CD4-positive, CD25-positive, alpha-beta regulatory T cell (primary cell): ENCODE data around the gene ZSWIM7. TPM values are rescaled to one million over a fixed set of nuclear protein-coding genes. Genes with fewer than 3 reads are reported as not detected.

Experiments used
- ATAC-seq, 2 donors: fragments of 150-1000 bp; cut with Tn5 transposase; one replicate each; pipeline ENCODE4 v1.10.0; 2021; ENCODE audit warnings: low read depth in 2 of 2, moderate number of reproducible peaks in 2 of 2, moderate library complexity in 1 of 2
- DNase-seq, 3 donors: peaks; one replicate each; pipeline versions ENCODE4 v3.0.0 to v3.0.0-alpha.2; 2012 to 2022; ENCODE audit warnings: mixed read lengths in 1 of 3
- H3K27ac ChIP-seq: one replicate; pipeline ENCODE4 v1.7.0; 2013; ENCODE audit warnings: mild to moderate bottlenecking, low read length; ENCODE audit not compliant: insufficient read depth, poor library complexity, severe bottlenecking
- H3K27me3 ChIP-seq: one replicate; pipeline ENCODE4 v1.7.0; 2013; ENCODE audit warnings: low read length; ENCODE audit not compliant: control insufficient read depth, insufficient read depth
- H3K36me3 ChIP-seq: one replicate; pipeline ENCODE4 v1.7.0; 2013; ENCODE audit warnings: mild to moderate bottlenecking, low read length, moderate library complexity; ENCODE audit not compliant: control insufficient read depth, insufficient read depth
- H3K4me1 ChIP-seq: 2 replicates; pipeline ENCODE4 v1.7.0; 2013; ENCODE audit warnings: mild to moderate bottlenecking, low read length; ENCODE audit not compliant: insufficient read depth, control insufficient read depth, poor library complexity, severe bottlenecking
- H3K4me3 ChIP-seq: one replicate; pipeline ENCODE4 v1.7.0; 2013; ENCODE audit warnings: low read depth, mild to moderate bottlenecking, low read length, moderate library complexity
- H3K9me3 ChIP-seq, 2 experiments: 1 replicate in 1 of 2; 2 replicates in 1 of 2; pipeline ENCODE4 v1.7.0; 2013; ENCODE audit warnings: low read length in 2 of 2, mild to moderate bottlenecking in 1 of 2, moderate library complexity in 1 of 2; ENCODE audit not compliant: control insufficient read depth in 2 of 2
- H3K27ac Mint-ChIP-seq, 3 donors: one replicate each; pipeline ENCODE4 v1.8.0; 2020 to 2022; ENCODE audit warnings: mild to moderate bottlenecking in 3 of 3, mixed read lengths in 3 of 3, moderate library complexity in 2 of 3
- H3K27me3 Mint-ChIP-seq: one replicate; pipeline ENCODE4 v1.8.0; 2022; ENCODE audit warnings: mild to moderate bottlenecking, mixed read lengths
- H3K36me3 Mint-ChIP-seq: one replicate; pipeline ENCODE4 v1.8.0; 2020; ENCODE audit warnings: mixed read lengths
- H3K4me1 Mint-ChIP-seq, 4 donors: one replicate each; pipeline ENCODE4 v1.8.0; 2020 to 2022; ENCODE audit warnings: mixed read lengths in 4 of 4, mild to moderate bottlenecking in 1 of 4
- H3K4me3 Mint-ChIP-seq, 4 donors: one replicate each; pipeline ENCODE4 v1.8.0; 2020 to 2022; ENCODE audit warnings: mild to moderate bottlenecking in 4 of 4, mixed read lengths in 4 of 4, moderate library complexity in 3 of 4
- H3K9me3 Mint-ChIP-seq, 7 donors: one replicate each; pipeline ENCODE4 v1.8.0; 2020 to 2022; ENCODE audit warnings: mixed read lengths in 7 of 7, mild to moderate bottlenecking in 3 of 7, moderate library complexity in 2 of 7
- polyA plus RNA-seq, 4 donors: library from polyadenylated mRNA; unstranded; fragments of 300-500 nt; fragmentation: Illumina TruSeq; gene quantifications; one replicate each; pipeline ENCODE4 v1.2.3, GENCODE V29; 2021
- total RNA-seq: library from RNA; stranded (reverse); gene quantifications from one replicate; pipeline ENCODE4 v1.2.3, GENCODE V29; 2022

ZSWIM7 gene
- total and polyA plus RNA-seq, 5 donors from 2014 or later, result 11.6 to 55.2 (median 48.6) TPM

DNA sequence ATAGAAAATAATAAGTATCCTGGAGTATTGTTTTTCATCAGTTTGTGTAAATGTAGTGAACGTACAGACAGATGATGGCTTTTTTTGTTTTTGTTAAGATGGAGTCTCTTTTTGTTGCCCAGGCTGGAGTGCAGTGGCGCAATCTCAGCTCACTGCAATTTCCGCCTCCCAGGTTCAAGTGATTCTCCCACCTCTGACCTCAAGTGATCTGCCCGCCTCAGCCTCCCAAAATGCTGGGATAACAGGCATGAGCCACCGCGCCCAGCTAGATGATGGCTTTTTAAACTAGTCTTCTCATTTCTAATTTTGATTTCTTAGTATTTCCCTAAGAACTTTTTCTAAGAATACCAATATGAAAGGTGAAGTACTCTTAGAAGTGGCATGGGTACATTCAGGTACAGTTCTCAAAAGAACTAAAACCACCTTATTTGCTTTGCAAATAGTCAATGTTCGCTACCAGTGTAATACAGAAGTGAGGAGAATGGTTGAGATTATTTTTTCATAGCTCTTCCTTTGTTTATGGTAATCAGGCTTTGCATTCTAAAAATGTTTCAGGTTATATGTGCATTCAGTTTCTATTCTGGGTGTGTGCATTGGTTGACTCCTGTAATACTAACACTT is 34.3 kb upstream of the ZSWIM7 start:
- Mint-ChIP-seq H3K4me1 (peaks cover 10 to 18% (median 14%) of the 10 kb centered on the region in 4 donors), H3K9me3 (no peaks in the 10 kb centered on the region), H3K27me3 (no peaks in the 10 kb centered on the region), H3K27ac (peak overlapping the region in 1 of 3 donors; percentile 13), H3K4me3 (peak overlapping the region in 1 of 4 donors; percentile 24), H3K36me3 (peaks cover 69% of the 10 kb centered on the region)
- Histone ChIP-seq H3K9me3 (no peaks in the 10 kb centered on the region), H3K27me3 (no peaks in the 10 kb centered on the region), H3K36me3 (peaks cover 98% of the 10 kb centered on the region), H3K4me1 (no peaks in the 10 kb centered on the region), H3K4me3 (no peak overlapping the region), H3K27ac (no peak overlapping the region)
- DNase-seq, result peak in 1 of 3 donors; percentile 11
- no peak for ATAC-seq

DNA sequence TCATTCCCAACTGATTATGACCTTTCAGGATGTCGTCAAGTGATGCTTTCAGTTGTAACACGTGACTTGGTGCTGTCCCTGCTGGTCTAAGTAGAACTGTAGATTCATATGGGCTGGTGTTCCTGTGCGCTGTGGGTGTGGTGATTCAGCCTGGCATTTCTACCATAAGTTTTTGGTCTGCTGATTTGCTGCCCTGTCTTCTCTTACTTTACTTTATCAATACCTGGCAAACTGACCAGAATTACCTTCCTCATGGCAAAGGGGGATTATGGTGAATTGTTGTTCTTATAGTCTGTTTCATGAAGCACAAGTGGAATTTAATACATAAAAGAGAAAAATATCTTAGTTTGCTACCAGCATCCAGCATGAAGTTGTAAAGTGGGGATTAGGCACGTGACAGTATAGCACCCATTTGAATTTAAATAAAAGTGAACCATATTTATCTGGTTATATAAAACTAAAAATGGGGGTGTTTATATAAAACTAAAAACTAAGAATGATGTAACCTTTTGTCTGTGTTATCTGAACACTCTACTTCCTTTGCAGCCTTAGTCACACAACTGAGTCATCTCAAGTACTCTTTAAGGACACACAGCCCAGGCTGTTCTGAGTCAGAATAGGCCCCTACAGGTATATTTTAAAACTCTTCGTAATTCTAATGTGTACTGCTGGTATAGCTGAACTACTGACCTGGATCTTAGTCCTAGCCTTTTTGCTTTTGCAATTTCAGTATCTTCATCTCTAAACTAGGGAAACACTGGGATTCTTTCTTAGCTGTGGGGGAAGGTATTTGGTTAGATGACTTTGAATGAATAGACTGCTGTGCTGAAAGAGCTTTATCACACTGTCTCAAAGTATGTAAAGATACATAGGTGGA is 28.4 kb upstream of the ZSWIM7 start:
- Mint-ChIP-seq H3K36me3 (peaks cover 75% of the 10 kb centered on the region), H3K4me3 (peak overlapping the region in 1 of 4 donors; percentile 25), H3K27me3 (no peaks in the 10 kb centered on the region), H3K27ac (peak overlapping the region; percentile 87 to 97 (median 90)), H3K9me3 (no peaks in the 10 kb centered on the region), H3K4me1 (peaks cover 18 to 31% (median 26%) of the 10 kb centered on the region in 4 donors)
- Histone ChIP-seq H3K9me3 (no peaks in the 10 kb centered on the region), H3K36me3 (peaks cover 83% of the 10 kb centered on the region), H3K4me3 (no peak overlapping the region), H3K27me3 (no peaks in the 10 kb centered on the region), H3K4me1 (peaks cover 9% of the 10 kb centered on the region), H3K27ac (peak overlapping the region; percentile 81)
- ATAC-seq (peak; percentile 99), DNase-seq (peak; percentile 7 to 82 (median 41))

DNA sequence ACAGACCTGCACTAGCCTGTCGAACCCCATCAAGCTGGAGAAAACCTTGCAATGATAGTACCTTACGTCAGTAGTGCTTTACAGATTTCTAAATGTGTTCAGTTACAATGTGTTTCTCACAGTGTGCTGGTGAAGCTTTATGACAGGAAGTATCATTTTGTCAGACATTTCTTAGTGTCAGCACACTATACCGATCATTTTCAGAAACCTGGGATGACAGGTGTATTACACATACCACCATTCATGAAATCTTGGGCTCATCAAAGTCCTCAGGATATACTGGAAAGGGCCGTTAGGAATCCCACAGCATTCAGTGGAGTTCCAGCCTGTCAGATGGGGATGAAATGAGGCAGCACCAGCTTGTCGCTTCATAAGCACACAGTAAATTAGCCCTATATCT is 27.4 kb upstream of the ZSWIM7 start:
- Mint-ChIP-seq H3K36me3 (peaks cover 67% of the 10 kb centered on the region), H3K9me3 (no peaks in the 10 kb centered on the region), H3K27ac (peak overlapping the region; percentile 87 to 97 (median 90)), H3K4me1 (peaks cover 18 to 36% (median 30%) of the 10 kb centered on the region in 4 donors), H3K4me3 (no peak overlapping the region), H3K27me3 (no peaks in the 10 kb centered on the region)
- ATAC-seq (no peak), DNase-seq (no peak)
- H3K4me1 ChIP-seq, result peaks cover 9% of the 10 kb centered on the region
- peaks cover 78% of the 10 kb centered on the region for H3K36me3 ChIP-seq
- H3K27me3 ChIP-seq, result no peaks in the 10 kb centered on the region
- H3K4me3 ChIP-seq, result no peak overlapping the region
- peak overlapping the region; percentile 81 for H3K27ac ChIP-seq
- H3K9me3 ChIP-seq, result no peaks in the 10 kb centered on the region

DNA sequence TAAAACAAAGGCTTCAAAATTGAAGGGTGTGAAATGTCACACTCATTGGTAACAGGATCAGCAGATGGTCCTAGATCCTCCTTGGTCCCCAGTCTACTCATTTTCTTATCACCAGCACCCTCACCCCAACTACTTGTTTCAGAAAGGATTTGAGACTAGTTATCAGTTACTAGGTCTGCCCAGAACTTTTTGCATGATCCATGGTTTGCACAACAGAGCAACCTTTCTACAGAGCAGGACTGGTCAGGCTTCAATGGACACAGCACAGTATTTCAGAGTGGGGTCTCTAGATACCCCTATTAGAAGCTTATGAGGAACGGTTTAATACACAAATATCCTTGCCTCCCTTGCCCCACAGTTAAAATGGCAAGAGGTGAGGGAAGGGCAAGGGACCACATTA is 25.7 kb upstream of the ZSWIM7 start:
- ATAC-seq (no peak), DNase-seq (no peak)
- Mint-ChIP-seq H3K9me3 (no peaks in the 10 kb centered on the region), H3K4me3 (no peak overlapping the region), H3K36me3 (peaks cover 65% of the 10 kb centered on the region), H3K27ac (peak overlapping the region in 1 of 3 donors; percentile 87), H3K4me1 (peaks cover 26 to 39% (median 35%) of the 10 kb centered on the region in 4 donors), H3K27me3 (no peaks in the 10 kb centered on the region)
- Histone ChIP-seq H3K36me3 (peaks cover 69% of the 10 kb centered on the region), H3K9me3 (no peaks in the 10 kb centered on the region), H3K4me3 (no peak overlapping the region), H3K27ac (no peak overlapping the region), H3K4me1 (peaks cover 9% of the 10 kb centered on the region), H3K27me3 (no peaks in the 10 kb centered on the region)

DNA sequence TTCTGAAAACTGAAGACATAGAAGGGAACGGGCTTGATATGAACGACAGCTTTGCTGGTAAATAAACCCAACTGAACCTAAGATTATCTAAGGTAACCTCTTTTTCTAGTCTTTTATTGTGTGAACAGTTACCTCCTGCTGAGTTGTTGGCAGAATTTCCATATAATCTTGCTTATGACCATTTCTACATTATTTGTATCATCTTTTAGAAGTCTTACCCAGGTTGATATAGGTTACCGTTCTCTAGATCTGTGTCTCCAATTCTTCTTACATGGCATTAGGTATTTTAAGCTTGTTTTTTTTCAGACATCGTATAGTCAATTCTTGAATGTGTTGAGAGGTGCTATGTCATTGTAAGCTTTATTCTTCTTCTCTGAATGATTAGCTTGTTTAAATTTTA is 24.4 kb upstream of the ZSWIM7 start:
- H3K36me3 Mint-ChIP-seq, result peaks cover 66% of the 10 kb centered on the region

DNA sequence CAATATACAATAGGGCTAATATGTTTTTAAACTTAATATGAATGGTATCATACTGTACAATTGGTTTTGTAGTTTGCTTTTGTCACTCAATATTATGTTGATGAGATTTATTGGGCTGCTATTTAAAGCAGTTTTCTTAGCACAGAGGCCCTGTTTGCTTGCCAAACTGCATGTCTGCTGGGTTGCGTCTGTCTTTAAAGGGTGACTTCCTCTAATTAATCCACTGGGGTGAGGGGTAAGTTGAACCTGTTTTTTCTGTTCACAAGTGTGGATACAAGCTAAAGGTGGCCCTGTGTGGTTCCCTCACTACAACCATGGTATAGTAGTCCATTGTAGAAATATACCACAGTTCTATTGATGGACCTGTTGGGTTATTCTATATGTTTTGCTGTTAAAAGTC is 19.8 kb upstream of the ZSWIM7 start:
- Mint-ChIP-seq H3K4me1 (peaks cover 22 to 38% (median 30%) of the 10 kb centered on the region in 4 donors), H3K4me3 (no peak overlapping the region), H3K9me3 (no peaks in the 10 kb centered on the region), H3K27me3 (no peaks in the 10 kb centered on the region), H3K27ac (peak overlapping the region in 2 of 3 donors; percentile 72 to 77), H3K36me3 (peaks cover 51% of the 10 kb centered on the region)
- Histone ChIP-seq H3K4me3 (no peak overlapping the region), H3K36me3 (peaks cover 36% of the 10 kb centered on the region), H3K27ac (no peak overlapping the region), H3K4me1 (no peaks in the 10 kb centered on the region), H3K27me3 (no peaks in the 10 kb centered on the region), H3K9me3 (no peaks in the 10 kb centered on the region)
- DNase-seq (no peak), ATAC-seq (no peak)

More for the DNA sequence above, 24.4 kb upstream of the ZSWIM7 start:
- Mint-ChIP-seq H3K27me3 (no peaks in the 10 kb centered on the region), H3K27ac (no peak overlapping the region), H3K9me3 (no peaks in the 10 kb centered on the region), H3K4me1 (peaks cover 22 to 40% (median 38%) of the 10 kb centered on the region in 4 donors), H3K4me3 (no peak overlapping the region)
- DNase-seq (no peak), ATAC-seq (no peak)
- Histone ChIP-seq H3K4me1 (peaks cover 9% of the 10 kb centered on the region), H3K27ac (no peak overlapping the region), H3K36me3 (peaks cover 58% of the 10 kb centered on the region), H3K27me3 (no peaks in the 10 kb centered on the region), H3K4me3 (no peak overlapping the region), H3K9me3 (no peaks in the 10 kb centered on the region)

DNA sequence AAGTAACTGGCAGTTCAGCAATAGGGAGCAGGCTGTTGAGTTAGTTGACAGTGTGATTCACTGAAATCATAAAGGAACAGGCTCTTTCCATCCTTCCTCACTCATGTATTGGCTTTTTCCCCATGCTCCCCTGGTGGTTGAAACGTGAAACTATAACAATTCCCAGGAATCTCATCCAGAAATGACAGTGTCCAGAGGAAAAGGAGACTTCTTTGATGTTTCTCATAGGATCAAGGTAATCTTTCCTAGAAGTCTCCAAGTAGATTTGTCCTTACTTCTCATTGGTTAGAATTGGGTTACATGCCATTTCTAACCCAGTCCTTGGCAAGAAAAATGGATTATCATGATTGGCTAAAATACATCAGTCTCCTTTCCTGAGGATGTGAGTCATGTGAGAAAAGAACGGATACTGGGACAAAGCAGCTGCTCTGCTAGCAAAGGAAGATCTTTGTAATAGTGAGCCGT is 14.5 kb upstream of the ZSWIM7 start:
- Histone ChIP-seq H3K9me3 (no peaks in the 10 kb centered on the region), H3K27ac (no peak overlapping the region), H3K27me3 (no peaks in the 10 kb centered on the region), H3K4me3 (no peak overlapping the region), H3K36me3 (peaks cover 48% of the 10 kb centered on the region), H3K4me1 (no peaks in the 10 kb centered on the region)
- ATAC-seq (no peak), DNase-seq (no peak)
- peaks cover 41% of the 10 kb centered on the region for H3K36me3 Mint-ChIP-seq
- H3K27me3 Mint-ChIP-seq, result no peaks in the 10 kb centered on the region
- H3K27ac Mint-ChIP-seq, result no peak overlapping the region
- no peaks in the 10 kb centered on the region for H3K9me3 Mint-ChIP-seq
- peaks cover 13 to 35% (median 22%) of the 10 kb centered on the region in 4 donors for H3K4me1 Mint-ChIP-seq
- H3K4me3 Mint-ChIP-seq, result no peak overlapping the region
